Left ventricle myocardium inferior (tissue), 1 donor: ENCODE measurements around the gene MRPL41. TPM values are rescaled to one million over a fixed set of nuclear protein-coding genes. Genes with fewer than 3 reads are reported as not detected.

ENCODE experiments used
- DNase-seq: peaks from one replicate; pipeline ENCODE4 v3.0.0-alpha.2; 2020
- H3K27ac ChIP-seq: fragments of 200-600 bp; replicated peaks from 2 replicates; pipeline ENCODE4 v1.8.0; 2021
- H3K27me3 ChIP-seq: fragments of 200-600 bp; 2 replicates; pipeline ENCODE4 v1.8.0; 2021; ENCODE audit warnings: low read depth
- H3K36me3 ChIP-seq: fragments of 200-600 bp; 2 replicates; pipeline ENCODE4 v1.8.0; 2021
- H3K4me1 ChIP-seq: fragments of 200-600 bp; 2 replicates; pipeline ENCODE4 v1.8.0; 2021
- H3K4me3 ChIP-seq: fragments of 200-600 bp; 2 replicates; pipeline ENCODE4 v1.8.0; 2021; ENCODE audit warnings: mild to moderate bottlenecking, moderate library complexity
- H3K9me3 ChIP-seq: fragments of 200-600 bp; replicated peaks from 2 replicates; pipeline ENCODE4 v1.8.0; 2021
- intact Hi-C: fragments of 100-400 bp; cut with micrococcal nuclease; formaldehyde crosslinking; loops from one replicate; pipeline ENCODE4 v1.11.0; 2022
- total RNA-seq: library from RNA; stranded (reverse); fragmentation: NEBNext Ultra II Directional; extraction: Animal tissue kit (Norgen Biotek cat#: 25700); gene quantifications from one replicate; pipeline ENCODE4 v1.2.1, GENCODE V29; 2021
- TF ChIP-seq, protein P1 (sequence below): fragments of 200-600 bp; IDR thresholded peaks from 2 replicates; pipeline ENCODE4 v1.8.0; 2021; ENCODE audit warnings: antibody characterized with exemption, mild to moderate bottlenecking, borderline replicate concordance
- donor health status: DM: no; HTN: yes; CAD: no; lungs with severe emphysema.

MRPL41 gene
- total RNA-seq, 1 donor from 2014 or later: 233 TPM

DNA sequence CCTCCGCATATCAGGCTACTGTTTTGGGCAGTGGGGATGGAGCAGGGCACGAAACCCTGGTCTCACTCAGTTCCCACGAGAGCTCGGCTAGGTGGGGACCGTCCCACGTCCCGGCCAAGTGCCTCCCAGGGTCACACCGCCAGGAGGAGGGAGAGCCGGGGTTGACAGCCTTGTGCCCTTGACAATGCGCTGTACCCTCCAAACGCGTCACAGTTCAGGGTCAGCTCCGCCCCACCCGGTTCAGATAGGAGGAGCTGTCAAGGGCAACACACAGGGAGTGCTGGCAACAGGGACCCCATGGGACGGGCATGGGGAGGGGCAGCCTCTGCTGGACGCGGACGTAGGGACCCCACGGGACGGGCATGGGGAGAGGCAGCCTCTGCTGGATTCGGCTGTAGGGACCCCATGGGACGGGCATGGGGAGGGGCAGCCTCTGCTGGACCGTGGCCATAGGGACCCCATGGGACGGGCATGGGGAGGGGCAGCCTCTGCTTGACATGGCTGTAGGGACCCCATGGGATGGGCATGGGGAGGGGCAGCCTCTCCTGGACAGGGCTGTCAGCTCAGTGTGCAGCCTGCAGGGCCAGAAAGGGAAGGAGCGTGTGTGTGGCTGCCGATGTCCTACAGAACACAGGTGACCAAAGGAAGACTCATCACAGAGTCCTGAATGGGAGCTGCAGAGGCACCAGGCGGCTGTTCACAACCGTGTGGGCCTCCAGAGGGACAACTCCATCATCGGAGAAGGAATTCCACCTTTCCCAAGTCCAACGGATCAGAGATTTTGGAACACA, 30.9 kb upstream of the MRPL41 start:
- TF ChIP-seq, protein P1, sequence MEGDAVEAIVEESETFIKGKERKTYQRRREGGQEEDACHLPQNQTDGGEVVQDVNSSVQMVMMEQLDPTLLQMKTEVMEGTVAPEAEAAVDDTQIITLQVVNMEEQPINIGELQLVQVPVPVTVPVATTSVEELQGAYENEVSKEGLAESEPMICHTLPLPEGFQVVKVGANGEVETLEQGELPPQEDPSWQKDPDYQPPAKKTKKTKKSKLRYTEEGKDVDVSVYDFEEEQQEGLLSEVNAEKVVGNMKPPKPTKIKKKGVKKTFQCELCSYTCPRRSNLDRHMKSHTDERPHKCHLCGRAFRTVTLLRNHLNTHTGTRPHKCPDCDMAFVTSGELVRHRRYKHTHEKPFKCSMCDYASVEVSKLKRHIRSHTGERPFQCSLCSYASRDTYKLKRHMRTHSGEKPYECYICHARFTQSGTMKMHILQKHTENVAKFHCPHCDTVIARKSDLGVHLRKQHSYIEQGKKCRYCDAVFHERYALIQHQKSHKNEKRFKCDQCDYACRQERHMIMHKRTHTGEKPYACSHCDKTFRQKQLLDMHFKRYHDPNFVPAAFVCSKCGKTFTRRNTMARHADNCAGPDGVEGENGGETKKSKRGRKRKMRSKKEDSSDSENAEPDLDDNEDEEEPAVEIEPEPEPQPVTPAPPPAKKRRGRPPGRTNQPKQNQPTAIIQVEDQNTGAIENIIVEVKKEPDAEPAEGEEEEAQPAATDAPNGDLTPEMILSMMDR: no peak
- no peak for DNase-seq
- Histone ChIP-seq H3K27me3 (no peaks in the 10 kb centered on the region), H3K36me3 (no peaks in the 10 kb centered on the region), H3K4me3 (no peak overlapping the region), H3K9me3 (no peaks in the 10 kb centered on the region), H3K4me1 (no peaks in the 10 kb centered on the region), H3K27ac (no peak overlapping the region)
- intact Hi-C loops: no loop called here

DNA sequence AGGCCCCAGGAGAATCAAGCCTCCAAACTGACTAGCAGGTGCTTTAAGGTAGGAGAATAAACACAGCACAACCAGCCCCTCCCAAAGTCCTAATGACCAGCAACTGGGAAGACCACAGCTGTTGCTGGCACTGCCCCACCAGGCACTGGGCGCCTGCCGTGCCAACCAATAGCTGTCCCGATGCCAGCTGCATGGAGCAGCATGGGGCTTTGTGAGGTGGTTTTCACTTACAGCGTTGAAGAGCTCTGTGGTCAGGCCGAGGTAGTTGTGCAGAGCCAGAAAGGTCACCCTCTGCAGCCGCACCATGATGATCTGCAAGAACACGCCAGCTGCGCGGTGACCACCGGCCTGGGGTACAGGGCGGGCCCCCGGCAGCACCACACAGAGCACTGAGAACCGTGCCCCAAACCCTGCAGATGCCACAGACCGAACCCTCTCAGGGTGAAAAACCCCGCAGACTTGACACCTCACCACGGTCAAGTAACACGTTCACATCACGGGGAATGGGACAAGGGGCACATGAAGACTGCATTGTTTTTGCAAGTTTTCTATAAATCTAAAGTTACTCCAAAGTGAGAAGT, 30.2 kb upstream of the MRPL41 start:
- Histone ChIP-seq H3K27me3 (no peaks in the 10 kb centered on the region), H3K9me3 (no peaks in the 10 kb centered on the region), H3K27ac (no peak overlapping the region), H3K4me1 (no peaks in the 10 kb centered on the region), H3K4me3 (no peak overlapping the region), H3K36me3 (no peaks in the 10 kb centered on the region)
- TF ChIP-seq, protein P1: no peak
- no peak for DNase-seq
- intact Hi-C loops: no loop called here

DNA sequence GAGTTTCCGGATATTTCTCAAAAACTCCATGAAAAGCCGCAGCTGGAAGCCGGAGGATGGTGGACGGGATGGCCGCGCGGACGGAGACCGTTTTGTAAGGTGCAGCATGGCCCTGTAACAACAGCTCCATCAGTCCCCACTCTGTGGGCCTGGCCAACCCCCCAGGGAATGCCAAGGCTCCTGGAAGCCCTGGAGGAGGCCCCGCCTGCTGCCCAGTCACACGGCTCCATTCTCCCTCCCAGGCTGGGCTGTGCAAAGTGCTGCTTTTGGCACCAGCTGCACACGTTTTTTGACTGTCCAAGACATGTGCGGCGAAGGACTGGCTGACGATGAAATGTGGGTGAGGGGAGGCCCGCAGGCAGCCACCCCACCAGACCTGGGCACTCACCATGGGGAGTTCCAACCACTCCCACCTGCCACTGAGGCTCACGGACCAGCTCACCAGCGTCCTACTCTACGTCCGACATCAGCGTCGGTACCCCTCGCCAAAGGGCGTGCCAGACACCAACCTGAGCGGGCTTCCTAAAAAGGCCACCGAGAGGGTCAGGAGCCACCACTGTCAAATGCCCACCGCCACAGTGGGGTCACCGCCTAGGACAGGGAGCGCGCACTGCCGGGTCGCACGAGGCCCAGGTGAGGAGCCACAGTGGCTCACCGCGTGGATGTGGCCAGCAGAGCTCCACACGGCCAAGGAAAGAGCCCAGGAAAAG, 28.8 kb upstream of the MRPL41 start:
- DNase-seq: no peak
- no peak overlapping the region for H3K27ac ChIP-seq
- intact Hi-C loops: no loop called here

DNA sequence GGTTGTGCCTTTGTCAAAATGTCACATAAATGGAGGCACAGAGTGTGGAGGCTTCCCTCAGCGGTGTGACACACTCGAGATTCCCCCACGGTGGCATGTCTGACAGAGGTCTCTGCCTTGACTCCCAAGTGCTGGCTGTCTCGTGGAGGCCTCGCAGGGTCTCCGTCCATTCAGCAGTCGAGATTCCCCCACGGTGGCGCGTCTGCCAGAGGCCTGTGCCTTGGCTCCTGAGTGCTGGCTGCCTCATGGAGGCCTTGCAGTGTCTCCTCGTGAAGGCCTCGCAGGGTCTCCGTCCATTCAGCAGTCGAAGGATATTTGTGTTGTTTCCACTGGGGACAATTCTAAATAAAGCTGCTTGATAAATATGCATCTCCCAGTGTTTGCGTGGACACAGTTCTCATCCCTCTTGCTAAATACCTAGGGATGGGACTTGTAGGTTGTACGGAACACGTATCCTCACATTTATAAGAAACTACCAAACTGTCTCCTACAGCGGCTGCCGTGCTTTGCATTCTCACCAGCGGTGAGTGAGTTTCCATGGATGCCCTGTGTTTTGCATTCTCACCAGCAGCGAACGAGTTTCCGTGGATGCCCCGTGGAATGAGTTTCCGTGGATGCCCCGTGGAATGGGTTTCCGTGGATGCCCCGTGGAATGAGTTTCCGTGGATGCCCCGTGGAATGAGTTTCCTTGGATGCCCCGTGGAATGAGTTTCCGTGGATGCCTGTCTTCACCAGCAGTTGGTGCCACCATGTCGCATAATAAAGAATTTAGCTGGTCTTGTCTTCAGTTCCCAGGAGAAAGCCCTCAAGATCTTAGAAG, 27.3 kb upstream of the MRPL41 start:
- H3K36me3 ChIP-seq: no peaks in the 10 kb centered on the region

More for the DNA sequence above, 28.8 kb upstream of the MRPL41 start:
- no peaks in the 10 kb centered on the region for H3K36me3 ChIP-seq
- H3K4me3 ChIP-seq: no peak overlapping the region
- H3K9me3 ChIP-seq: no peaks in the 10 kb centered on the region
- TF ChIP-seq, protein P1: no peak
- H3K4me1 ChIP-seq: no peaks in the 10 kb centered on the region
- H3K27me3 ChIP-seq: no peaks in the 10 kb centered on the region

More for the DNA sequence above, 27.3 kb upstream of the MRPL41 start:
- TF ChIP-seq, protein P1: no peak
- Histone ChIP-seq H3K27ac (no peak overlapping the region), H3K9me3 (no peaks in the 10 kb centered on the region), H3K4me1 (no peaks in the 10 kb centered on the region), H3K4me3 (no peak overlapping the region), H3K27me3 (no peaks in the 10 kb centered on the region)
- intact Hi-C loops: no loop called here
- DNase-seq: no peak
